Cardiac muscle cell (in vitro differentiated cells and primary cell): ENCODE results near the gene TSEN34. TPM values are rescaled to one million over a fixed set of nuclear protein-coding genes. Genes with fewer than 3 reads are reported as not detected.
A peak's percentile ranks its signal among the peaks of the same experiment; 100 is the strongest.

Experiments
- DNase-seq, 2 donors: peaks; one replicate each; pipeline versions ENCODE4 v3.0.0 to v3.0.0-alpha.2; 2010 to 2017; ENCODE audit warnings: low read depth in 1 of 2, low spot score in 1 of 2
- H3K27ac ChIP-seq: fragments of 200-600 bp; sonication (generic); 2 replicates; pipeline ENCODE4 v1.5.1; 2016
- H3K27me3 ChIP-seq: fragments of 200-600 bp; sonication (generic); 2 replicates; pipeline ENCODE4 v1.6.0; 2016; ENCODE audit warnings: control low read depth
- H3K36me3 ChIP-seq: fragments of 200-600 bp; sonication (generic); 2 replicates; pipeline ENCODE4 v1.5.1; 2016; ENCODE audit warnings: control low read depth
- H3K4me1 ChIP-seq: fragments of 200-600 bp; sonication (generic); 2 replicates; pipeline ENCODE4 v1.8.1; 2017; ENCODE audit warnings: low read depth, mild to moderate bottlenecking, mixed run types
- H3K4me3 ChIP-seq: fragments of 200-600 bp; sonication (generic); 2 replicates; pipeline ENCODE4 v1.5.1; 2016; ENCODE audit warnings: mild to moderate bottlenecking
- H3K9me3 ChIP-seq: fragments of 200-600 bp; sonication (generic); 2 replicates; pipeline ENCODE4 v1.5.1; 2017; ENCODE audit warnings: low read depth, mild to moderate bottlenecking, control low read depth
- CTCF ChIP-seq: IDR thresholded peaks from 2 replicates; pipeline ENCODE4 v1.5.1; 2012; ENCODE audit warnings: low read depth, mild to moderate bottlenecking, low read length
- polyA plus RNA-seq: library from polyadenylated mRNA; unstranded; fragments of >200 nt; fragmentation: Nextera tagmentation; extraction: Ambion mirVana; gene quantifications from 2 replicates; pipeline ENCODE4 v1.2.1, GENCODE V29; 2016
- total RNA-seq: library from RNA; depleted of rRNA; stranded (reverse); fragments of >200 nt; gene quantifications from 2 replicates; pipeline ENCODE4 v1.2.3, GENCODE V29; 2016

Gene TSEN34
- total and polyA plus RNA-seq, 2 experiments from 2014 or later: 113 to 114 TPM

GRCh38 chr19:54153731-54154326 lies 37.3 kb upstream of the TSEN34 start:
- H3K36me3 ChIP-seq: peaks cover 53% of the 10 kb centered on the region
- no peak for TF ChIP-seq CTCF
- no peaks in the 10 kb centered on the region for H3K27me3 ChIP-seq
- no peaks in the 10 kb centered on the region for H3K9me3 ChIP-seq
- DNase-seq: no peak
- peaks cover 3% of the 10 kb centered on the region for H3K4me1 ChIP-seq
- peak overlapping the region; percentile 25 for H3K27ac ChIP-seq
- H3K4me3 ChIP-seq: no peak overlapping the region

DNA sequence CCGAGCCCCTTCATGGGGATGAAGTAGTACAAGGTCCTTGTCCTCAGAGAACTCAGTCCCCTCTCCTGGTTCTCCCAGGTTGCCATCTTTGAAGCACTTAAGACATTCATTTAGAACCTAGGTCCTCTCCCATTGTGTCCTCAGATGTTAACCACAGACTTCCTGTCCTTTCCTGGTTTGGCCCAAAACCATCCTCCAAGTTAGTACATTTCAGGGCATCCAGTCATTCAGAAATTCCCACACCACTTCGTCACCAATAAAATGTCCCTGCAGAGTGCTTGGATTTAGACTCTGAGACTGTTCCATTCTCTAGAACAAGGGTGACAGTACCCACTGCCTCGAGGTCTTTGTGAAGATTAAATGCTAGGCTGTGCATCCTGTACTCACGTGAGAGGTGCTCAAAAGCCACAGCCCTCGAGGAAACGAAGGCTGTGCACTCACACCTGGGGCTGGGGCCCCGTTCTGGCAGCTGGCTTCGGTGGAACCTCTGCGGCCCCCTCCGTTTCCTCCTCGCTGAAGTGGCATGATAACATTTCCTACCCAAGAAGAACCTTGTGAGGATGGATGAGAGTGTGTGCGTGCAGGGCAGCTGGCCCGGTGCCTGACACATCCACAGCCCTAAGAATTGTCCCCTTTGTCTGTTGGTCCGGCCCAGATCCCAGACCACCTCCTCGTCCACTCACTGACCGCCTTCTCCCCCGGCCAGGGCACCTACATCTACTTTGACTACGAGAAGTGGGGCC lies 36.3 kb upstream of the TSEN34 start:
- H3K9me3 ChIP-seq: no peaks in the 10 kb centered on the region
- H3K4me3 ChIP-seq: no peak overlapping the region
- H3K36me3 ChIP-seq: peaks cover 48% of the 10 kb centered on the region
- DNase-seq: no peak
- no peak for TF ChIP-seq CTCF
- H3K4me1 ChIP-seq: peaks cover 5% of the 10 kb centered on the region
- H3K27me3 ChIP-seq: no peaks in the 10 kb centered on the region
- H3K27ac ChIP-seq: peak overlapping the region; percentile 49

DNA sequence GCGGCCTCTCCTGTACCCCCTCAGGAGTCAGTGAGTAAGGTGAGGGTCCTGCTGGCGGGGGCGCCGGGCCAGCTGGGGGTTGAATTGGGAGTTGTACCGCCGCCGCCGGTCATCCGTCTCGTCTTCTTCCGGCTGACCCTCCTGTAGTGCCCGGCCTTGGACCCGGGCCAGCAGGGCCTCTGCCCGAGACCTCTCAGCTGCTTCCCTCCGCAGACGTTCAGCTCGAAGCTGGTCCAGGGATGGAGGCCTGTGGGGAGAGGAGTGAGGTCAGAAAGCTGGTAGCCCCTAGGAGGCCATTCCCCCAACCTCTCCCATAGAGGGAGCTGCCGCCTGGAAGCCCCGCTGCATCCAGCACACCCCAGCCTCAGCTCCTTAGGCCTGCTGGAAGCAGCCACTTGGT lies 35.4 kb upstream of the TSEN34 start:
- H3K36me3 ChIP-seq: peaks cover 48% of the 10 kb centered on the region
- no peak overlapping the region for H3K27ac ChIP-seq
- no peak overlapping the region for H3K4me3 ChIP-seq
- H3K4me1 ChIP-seq: peaks cover 8% of the 10 kb centered on the region
- no peaks in the 10 kb centered on the region for H3K9me3 ChIP-seq
- no peak for TF ChIP-seq CTCF
- no peak for DNase-seq
- no peaks in the 10 kb centered on the region for H3K27me3 ChIP-seq

GRCh38 chr19:54156490-54156889 lies 34.6 kb upstream of the TSEN34 start:
- DNase-seq: no peak
- H3K9me3 ChIP-seq: no peaks in the 10 kb centered on the region
- no peak for TF ChIP-seq CTCF
- H3K27ac ChIP-seq: no peak overlapping the region
- H3K4me3 ChIP-seq: no peak overlapping the region
- no peaks in the 10 kb centered on the region for H3K27me3 ChIP-seq
- H3K4me1 ChIP-seq: peaks cover 10% of the 10 kb centered on the region
- peaks cover 43% of the 10 kb centered on the region for H3K36me3 ChIP-seq

DNA sequence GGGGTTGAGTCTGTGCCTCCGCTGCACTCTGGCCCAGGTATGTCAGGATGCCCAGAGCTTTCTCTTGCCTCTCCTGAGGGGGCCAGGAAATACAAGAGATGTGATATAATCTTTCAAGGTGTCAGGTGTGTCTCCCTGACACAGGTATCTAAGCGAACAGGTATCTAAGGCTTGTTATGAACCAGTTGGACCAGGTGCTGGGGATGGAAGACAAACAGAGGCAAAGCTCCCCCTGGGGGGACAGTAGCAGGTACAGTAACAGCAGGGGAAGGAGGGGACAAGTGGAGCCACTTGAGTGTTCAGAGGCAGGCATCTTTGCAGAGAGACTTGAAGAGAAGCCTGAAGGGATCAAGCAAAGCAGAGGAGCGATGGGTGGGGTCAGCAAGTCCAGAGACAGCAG lies 34.2 kb upstream of the TSEN34 start:
- H3K36me3 ChIP-seq: peaks cover 38% of the 10 kb centered on the region
- no peak for TF ChIP-seq CTCF
- H3K27me3 ChIP-seq: no peaks in the 10 kb centered on the region
- no peak overlapping the region for H3K4me3 ChIP-seq
- H3K9me3 ChIP-seq: no peaks in the 10 kb centered on the region
- H3K27ac ChIP-seq: no peak overlapping the region
- DNase-seq: no peak
- peaks cover 10% of the 10 kb centered on the region for H3K4me1 ChIP-seq
